GM18861 (cell line): Measurements from ENCODE around the gene HERC6.
"Not testable (repeated sequence)": the region's sequence is repeated elsewhere in the genome, so short reads cannot be mapped to it uniquely, and the experiment has no call there.

ENCODE experiments used
- ATAC-seq: cut with Tn5 transposase; IDR thresholded peaks from one replicate; pipeline ENCODE4 v1.9.1; 2021; ENCODE audit not compliant: unreplicated experiment

The HERC6 gene

DNA sequence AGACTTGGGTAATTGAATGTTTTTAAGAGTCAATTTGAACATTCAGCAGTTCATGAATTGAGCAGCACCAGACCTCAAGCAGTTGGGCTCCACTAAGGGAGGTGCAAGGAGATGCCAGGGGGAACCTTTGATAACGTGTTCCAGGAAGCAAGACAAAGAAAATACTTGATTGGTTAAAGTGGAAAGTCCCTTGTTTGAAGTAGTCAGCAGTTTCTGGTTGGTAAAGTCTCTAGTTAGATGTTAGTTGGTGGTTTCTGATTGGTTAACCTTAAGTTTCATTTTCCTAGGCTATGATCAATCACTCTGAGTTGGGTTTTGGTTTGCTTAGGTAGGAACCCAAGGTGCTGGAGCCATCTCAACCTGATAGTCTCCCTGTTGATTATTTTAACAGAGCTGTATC, 4.0 kb downstream of the HERC6 start:
- peak; percentile 39 for ATAC-seq

DNA sequence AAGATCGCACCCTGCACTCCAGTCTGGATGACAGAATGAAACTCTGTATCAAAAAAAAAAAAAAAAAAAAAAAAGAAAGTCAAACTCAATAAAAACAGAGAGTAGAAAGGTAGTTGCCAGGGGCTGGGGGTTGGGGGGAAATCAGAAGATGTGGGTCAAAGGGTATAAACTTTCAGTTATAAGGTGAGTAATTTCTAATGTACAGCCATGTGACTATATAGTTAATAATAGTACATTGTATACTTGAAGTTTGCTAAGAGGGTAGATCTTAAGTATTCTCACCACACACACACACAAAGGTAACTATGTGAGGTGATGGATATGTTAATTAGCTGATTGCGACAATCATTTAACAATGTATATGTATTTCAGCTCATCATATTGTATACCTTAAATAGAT, 11.5 kb downstream of the HERC6 start:
- ATAC-seq = no peak

DNA sequence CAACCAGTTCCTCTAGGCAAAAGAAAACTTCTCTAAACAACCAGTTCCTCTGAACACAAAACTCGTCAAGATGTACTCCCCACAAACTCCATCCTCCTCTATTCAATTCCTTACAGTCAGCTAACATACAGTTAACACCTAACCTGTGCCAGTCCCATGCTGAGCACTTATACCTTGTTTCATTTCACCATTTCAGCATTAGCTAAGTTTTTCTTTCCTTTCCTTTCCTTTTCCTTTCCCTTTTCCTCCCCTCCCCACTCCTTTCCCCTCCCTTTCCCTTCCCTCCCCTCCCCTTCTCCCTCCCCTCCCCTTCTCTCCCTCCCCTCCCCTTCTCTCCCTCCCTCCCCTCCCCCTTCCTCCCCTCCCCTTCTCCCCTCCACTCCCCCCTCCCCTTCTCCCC, 13.1 kb downstream of the HERC6 start:
- ATAC-seq = no peak

DNA sequence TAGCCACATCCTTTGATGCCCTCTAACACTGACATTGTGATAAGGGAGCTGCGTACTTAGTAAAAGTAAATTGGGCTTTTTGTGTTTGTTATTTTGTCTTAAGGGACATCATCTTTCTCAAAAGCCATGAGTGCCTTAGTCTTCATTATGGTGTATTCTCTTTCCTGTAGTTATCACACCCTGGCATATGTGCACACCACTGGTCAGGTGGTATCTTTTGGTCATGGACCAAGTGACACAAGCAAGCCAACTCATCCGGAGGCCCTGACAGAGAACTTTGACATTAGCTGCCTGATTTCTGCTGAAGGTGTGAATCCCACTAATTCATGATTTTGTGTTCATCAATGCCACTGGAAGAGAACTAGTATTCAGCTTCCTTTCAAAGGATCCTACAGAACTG, 18.0 kb downstream of the HERC6 start:
- no peak for ATAC-seq

DNA sequence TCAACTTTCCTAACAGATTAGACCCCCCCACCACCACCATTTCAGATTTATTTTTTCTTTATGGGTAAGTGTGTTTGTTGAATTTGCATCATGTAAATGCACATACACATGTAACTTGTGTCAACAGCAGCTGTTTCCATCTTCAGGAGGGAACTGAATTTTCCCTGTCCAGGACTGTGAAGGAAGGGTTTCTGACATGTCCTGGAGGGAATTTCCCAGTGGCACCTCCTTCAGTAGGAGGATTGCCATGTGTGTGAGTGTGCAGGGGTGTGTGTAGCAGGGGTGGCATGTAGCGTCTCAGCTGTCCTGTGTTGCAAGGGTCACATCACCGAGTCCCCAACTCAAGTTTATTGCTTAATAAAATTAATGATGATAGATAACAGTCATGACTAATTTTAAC, 19.7 kb downstream of the HERC6 start:
- no peak for ATAC-seq

DNA sequence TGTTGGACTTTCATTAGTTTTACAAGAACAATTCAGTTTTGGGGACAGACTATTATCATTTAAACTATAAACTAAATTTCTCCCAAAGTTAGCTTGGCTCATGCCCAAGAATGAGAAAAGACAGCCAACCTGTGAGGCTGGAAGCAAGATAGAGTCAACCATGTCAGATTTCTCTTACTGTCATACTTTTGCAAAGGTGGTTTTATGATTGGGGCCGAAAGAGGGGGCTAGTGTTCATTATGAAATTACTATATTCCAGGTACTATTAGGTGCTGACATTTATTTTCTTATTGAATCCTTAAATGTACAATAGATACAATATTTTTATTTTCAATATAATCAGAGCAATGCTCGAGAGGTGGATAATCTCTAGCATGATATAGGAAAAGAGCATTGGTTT, 30.6 kb downstream of the HERC6 start:
- ATAC-seq = no peak

DNA sequence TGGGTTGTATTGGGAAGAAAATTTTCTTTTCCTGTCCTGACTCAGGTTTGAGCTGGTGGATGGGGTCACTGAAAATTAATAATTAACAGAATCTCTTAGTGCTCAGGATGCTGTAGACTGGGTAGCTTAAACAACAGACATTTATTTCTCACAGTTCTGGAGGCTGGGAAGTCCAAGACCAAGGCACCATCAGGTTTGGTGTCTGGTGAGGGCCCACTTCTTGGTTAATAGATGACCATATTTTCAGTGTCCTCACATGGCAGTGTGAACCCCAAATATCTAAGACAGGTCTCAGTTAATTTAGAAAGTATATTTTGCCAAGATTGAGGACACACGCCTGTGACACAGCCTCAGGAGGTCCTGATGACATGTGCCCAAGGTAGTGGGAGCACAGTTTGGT, 31.1 kb downstream of the HERC6 start:
- no peak for ATAC-seq

DNA sequence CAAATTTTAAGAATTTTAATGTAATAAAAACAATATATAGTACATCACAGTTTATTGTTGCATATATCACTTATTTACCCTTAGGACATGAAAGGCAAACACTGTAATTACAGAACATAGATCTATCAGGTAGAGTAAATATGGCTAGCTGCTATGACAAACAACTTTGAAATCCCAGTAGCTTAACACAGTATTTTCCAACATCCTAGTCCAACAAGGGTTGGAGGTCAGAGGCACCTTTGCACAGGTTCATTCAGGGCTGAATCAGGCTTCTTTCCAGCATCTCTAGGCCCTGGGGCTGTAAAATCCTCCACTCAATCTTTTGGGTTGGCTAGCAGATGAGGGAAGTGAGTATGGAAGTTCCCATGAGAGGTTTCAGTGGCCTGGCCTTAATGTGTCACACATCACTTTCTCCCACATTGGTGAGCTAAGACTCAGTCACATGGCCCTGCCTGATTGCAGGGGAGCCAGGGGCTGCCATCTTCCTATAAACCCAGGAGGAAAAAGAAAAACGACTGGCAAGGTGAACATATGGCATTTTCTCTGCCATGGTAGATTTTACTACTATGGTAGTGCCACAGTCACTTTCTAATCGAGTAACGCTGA, 32.9 kb downstream of the HERC6 start:
- ATAC-seq = no peak

DNA sequence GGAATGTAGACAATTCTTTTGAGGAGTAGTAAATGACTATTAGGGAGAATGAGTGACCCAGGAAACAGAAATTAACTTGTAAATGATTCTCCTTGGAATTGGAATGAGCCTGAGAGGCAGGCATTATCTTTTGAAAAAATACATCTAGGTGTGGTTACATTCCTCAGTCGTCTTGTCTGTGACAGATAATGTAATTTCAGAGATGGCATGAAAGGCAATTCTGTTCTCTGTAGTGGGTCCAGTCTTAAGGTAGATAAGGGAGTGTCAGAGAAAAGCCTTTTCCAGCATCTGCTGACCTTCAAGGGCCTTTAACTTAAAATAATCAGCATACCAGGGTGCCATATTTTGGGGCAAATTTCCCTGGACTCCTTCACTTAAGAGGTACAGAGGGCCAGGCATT, 35.1 kb downstream of the HERC6 start:
- no peak for ATAC-seq

DNA sequence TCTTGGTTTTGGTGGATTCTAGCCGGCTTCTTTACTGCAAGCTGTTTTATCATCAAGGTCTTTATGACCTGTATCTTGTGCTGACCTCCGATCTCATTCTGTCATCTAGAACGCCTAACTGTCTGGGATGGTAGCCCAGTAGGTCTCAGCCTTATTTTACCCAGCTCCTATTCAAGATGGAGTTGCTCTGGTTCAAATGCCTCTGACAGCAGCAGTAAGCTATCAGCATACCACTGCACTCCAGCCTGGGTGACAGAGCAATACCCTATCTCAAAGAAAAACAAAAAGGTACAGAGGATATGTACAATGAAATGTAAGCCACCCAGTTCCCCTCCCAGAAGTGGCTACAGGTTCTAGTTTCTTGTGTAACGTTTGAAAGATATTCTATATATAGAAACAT, 36.1 kb downstream of the HERC6 start:
- ATAC-seq = no peak

DNA sequence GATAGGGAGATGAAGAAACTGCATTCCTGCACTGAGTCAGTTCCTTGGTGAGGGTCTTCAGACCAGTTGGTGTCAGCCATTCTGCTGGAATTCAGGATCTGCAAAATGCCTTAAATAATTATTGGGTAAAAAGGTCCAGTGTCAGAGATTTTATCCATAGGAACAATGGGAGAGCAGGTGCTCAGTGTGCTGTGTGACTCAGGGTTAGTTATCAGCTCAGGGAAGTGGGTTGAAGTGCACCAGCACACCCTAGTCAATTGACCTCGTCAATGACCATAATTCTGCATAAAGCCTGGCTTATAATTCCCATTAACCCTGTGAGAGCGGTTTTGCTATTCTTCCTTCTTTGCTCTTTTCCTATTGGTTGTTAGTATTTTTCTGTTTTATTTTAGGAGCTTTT, 37.3 kb downstream of the HERC6 start:
- no peak for ATAC-seq

DNA sequence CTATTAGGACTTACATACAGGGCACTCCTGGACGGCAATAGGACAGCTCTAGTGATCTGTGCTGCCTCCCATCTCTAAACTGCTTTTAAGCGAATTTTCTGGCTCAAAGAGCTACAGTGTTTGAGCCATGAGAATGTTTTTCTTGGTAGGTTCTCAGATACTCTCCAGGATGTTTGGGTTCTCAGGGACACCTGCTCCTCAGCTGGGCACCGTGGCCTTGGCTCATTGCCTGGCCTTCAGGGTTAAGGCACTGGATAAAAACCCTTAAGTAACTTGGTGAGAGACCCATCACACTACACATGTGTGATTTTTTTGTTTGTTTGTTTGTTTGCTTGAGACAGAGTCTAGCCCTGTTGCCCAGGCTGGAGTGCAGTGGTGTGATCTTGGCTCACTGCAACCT, 39.8 kb downstream of the HERC6 start:
- no peak for ATAC-seq

DNA sequence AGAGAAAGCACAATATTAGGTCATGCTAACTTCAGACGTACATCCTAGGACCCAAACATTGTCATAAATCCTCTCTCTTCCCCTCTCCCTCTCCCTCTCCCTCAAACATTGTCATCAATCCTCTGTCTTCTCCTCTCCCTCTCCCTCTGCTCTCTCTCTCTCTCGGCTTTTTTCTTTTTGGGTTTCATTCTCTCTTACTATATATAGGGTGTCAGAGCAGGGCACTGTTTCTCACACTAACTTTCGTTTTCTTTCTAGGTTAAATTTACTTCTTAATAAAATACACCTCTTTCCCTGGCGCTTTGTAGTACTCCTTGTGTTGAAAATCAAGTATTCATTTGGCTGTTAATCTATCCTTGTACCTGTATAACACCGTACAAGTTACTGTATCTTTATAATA, 41.2 kb downstream of the HERC6 start:
- ATAC-seq = peak; percentile 55

DNA sequence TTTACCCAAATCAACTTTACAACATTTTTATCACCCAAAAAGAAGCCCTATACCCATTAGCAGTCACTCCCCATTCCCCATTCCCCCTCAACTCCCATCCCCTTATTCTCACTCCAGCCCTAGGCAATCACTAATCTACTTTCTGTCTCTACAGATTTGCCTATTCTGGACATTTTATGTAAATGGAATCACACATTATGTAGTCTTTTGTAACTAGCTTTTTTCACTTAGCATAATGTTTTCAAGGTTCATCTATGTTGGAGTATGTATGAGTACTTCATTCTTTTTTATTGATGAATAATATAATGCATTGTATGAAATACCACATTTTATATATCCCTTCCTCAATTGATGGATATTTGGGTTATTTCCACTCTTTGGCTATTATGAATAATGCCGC, 42.2 kb downstream of the HERC6 start:
- no peak for ATAC-seq

DNA sequence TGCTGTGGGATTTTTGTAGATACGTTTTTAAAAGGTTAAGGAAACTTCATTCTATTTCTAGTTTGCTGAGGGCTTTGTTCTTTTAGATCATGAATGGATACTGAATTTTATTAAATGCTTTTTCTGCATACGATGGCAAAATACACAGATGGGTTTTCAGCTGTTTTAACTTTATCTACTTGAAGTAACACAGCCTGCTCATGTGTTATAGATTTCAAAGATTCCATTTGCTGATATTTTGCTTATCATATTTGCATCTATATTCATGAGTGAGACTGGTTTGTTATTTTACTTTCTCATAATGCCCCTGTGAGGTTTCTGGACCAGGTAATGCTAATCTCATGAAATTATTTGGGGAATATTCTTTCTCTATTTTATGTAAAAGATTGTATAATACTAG, 43.8 kb downstream of the HERC6 start:
- ATAC-seq = no peak

DNA sequence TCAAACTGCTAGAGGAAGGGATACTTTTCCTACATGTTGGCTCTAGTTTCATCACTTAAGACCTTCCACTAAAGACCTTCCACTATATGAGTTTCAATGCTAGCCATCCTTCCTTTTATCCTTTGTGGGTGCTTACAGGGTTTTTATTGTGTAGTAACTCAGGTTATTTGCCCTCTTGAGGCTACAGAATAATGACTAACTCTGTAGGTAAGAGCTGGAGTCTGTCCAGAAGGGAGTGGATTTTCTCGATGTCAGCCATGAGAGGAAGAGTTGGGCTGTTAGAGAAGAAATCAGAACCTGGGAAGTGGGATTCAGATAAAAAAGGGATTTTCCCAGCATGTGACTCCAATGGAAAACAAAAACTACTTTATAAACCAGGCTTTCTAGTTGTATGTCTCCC, 50.7 kb downstream of the HERC6 start:
- ATAC-seq = no peak

DNA sequence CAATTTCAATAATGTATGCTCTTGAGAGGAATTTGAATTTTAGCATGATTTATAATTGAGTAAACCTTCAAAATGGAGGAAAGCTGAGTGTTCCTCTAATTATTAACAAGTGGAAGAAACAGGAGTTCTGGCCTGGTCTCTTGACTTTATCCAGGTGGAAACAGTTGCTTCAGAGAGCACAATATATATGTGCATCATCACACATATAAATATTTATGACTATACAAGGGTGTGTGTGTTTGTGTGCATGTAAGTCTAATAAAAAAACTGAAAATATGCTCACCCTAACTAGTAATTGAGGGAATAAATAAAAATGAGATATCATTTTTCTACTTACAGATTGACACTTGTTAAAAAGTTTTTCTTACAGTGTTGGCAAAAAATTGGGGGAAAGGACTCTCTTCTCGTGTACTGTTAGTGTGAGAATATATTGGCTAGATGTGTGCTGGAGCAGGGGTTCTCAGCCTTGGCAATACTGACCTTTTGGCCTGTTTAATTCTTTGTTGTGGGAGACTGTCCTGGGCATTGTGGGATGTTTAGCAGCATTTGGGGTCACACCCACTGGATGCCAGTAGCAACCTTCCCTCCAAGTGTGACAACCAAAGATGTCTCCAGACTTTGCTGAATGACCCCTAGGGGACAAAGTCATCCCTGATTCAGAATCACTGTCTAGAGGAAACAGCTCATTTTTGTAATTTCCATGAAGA, 57.5 kb downstream of the HERC6 start:
- no peak for ATAC-seq

DNA sequence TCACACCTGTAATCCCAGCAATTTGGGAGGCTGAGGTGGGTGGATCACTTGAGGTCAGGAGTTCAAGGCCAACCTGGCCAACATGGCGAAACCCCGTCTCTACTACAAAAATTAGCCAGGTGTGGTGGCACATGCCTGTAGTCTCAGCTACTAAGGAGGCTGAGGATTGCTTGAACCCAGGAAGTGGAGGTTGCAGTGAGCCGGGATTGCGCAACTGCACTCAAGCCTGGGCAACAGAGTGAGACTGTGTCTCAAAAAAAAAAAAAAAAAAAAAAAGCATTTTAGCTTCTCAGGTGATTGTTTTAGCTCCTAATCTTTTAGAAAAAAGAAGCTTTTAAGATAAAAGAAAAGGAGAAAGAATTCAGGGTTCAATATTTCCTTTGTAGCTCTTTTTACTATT, 59.2 kb downstream of the HERC6 start:
- not testable (repeated sequence) for ATAC-seq

DNA sequence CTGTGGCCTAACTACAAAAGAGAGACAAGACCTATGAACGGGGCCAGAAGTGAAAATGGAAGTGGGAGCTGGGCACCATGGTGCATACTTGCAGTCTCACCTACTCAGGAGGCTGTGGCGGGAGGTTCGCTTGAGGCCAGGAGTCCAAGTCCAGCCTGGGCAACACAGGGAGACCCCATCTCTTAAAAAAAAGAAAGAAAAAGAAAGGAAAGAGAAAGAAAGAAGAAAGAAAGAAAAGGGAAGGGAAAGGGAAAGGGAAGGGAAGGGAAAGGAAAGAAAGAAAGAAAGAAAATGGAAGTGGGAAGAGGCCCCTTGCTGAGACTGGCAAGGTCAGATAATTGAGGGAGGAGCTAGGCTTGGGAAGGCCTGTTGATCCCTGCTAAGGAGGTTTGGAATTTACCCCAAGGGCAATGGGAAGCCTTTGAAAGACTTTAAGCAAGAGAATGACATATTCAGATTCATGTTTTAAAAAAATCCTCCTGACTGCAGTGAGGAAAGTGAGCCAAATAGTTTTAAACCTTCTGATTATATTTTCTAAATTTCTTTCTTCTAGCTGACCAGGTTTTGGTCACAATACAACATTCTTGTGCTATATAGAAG, 60.6 kb downstream of the HERC6 start:
- no peak for ATAC-seq

DNA sequence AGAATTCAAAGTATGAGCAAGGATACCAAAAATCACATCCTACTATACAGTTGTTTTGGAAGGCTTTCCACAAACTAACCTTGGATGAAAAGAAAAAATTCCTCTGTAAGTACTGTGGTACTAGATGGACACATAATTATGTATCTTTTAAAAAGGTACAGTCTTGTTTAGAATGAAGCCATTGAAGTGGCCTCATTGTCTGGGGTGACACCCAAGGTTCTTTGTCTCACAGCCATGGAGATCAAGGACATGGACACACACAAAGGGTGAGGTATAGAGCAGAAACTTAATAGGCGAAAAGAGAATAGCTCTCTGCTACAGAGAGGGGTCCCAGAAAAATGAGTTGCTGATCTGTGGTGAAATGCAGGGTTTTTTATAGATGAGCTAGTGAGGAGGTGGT, 61.5 kb downstream of the HERC6 start:
- no peak for ATAC-seq

DNA sequence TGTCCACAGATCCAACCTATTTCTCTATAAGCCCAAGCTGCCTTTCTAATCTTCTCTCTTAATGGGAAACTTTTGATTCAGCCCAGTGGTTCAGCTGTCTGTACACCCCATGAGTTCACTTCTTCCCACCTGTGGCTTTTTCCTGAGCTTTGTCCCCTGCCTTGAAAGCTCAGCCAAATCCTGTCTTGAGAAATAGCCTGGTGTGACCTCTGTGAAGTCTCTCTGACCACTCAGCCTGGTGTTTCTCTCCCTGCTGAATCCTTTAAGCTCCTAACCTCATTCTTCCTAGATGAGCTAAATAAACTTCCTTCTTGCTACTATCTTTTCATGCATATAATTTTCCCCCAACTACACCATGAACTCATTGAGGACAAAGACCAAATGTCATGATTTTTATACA, 63.0 kb downstream of the HERC6 start:
- no peak for ATAC-seq

DNA sequence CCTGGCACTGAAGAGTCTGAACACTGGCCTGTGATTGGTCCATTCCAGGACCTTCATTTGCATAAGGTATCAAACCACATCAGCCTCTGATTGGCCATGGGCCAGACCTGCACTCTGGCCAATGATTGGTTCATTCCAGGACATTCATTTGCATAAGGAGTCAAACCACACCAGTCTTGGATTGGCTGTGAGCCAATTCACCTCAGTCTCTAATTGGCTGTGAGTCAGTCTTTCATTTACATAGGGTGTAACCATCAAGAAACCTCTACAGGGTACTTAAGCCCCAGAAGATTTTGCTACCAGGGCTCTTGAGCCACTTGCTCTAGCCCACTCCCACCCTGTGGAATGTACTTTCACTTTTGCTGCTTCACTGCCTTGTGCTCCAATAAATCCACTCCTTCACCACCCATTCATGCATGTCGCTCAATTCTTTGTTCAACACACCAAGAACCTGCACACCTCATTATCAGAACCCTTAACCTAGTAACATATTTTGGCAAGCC, 64.1 kb downstream of the HERC6 start:
- no peak for ATAC-seq

DNA sequence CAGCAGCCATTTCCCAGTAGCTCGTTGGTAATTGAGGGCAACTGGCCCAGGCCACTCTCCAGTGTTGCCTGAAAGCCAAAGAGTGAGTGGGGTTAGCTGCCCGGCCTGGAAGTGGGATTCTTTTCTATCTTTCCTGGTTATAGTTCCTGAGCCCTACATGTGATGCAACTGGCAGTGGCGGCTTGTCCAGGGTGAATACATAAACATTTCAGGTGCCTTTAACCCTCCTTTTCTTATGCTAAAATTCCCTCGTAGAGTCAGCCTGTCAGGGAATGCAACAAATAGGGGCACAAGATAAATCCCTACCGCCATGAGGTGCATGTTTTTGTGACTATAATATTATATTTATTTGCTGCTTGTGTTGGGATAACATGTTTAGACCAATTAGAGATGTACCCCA, 64.8 kb downstream of the HERC6 start:
- ATAC-seq = no peak
